ENCODE measurements around the gene THRSP.
"Not testable (repeated sequence)": the region's sequence is repeated elsewhere in the genome, so short reads cannot be mapped to it uniquely, and the experiment has no call there.

Gene THRSP

DNA sequence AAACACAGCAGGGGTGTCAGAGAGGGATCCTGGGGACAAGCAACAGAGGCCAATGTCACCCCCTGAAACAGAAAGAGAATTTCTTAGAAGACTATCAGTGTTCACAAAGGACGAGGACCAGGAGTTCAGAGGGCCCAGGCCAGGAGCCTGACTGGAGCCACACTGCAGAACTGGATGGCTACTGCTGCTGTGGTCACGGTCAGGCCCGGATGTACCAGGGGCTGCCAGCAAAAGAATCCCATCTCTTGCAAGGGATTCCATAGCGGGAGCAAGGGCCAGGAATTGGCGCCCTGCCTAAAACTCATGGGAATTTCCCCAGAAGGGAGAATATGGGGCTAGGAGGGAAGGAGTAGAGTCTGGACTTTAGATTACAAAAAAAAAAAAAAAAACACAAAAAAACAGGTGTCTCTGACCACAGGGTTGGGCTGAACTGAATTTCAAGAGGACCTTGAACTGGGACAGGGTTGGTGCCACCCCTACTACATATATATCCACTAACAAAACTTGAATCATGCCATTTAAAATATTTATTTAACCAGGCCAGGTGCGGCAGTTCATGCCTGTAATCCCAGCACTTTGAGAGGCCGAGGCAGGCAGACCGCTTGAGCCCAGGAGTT lies 24.9 kb upstream of the THRSP start:
- DNase-seq: peak in 1 of 56 donors; percentile 16

DNA sequence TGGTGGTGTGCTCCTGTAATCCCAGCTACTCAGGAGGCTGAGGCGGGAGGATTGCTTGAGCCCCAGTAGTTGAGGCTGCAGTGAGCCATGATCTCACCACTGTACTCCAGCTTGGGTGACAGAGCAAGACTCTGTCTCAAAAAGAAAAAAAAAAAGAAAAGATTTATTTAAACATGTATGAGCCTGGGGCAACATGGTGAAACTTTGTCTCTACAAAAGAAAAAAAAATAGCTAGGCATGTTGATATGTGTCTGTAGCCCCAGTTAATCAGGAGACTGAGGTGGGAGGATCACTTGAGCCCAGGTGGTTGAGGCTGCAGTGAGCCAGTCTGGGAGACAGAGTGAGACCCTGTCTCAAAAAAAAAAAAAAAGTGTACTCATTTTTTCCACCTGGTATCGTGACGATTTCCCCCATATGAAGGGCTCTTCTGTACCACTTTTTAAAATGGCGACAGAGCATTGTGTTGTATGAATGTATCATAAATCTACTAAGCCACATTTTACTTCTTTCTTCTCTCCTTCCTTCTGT lies 24.2 kb upstream of the THRSP start:
- no peak for DNase-seq

DNA sequence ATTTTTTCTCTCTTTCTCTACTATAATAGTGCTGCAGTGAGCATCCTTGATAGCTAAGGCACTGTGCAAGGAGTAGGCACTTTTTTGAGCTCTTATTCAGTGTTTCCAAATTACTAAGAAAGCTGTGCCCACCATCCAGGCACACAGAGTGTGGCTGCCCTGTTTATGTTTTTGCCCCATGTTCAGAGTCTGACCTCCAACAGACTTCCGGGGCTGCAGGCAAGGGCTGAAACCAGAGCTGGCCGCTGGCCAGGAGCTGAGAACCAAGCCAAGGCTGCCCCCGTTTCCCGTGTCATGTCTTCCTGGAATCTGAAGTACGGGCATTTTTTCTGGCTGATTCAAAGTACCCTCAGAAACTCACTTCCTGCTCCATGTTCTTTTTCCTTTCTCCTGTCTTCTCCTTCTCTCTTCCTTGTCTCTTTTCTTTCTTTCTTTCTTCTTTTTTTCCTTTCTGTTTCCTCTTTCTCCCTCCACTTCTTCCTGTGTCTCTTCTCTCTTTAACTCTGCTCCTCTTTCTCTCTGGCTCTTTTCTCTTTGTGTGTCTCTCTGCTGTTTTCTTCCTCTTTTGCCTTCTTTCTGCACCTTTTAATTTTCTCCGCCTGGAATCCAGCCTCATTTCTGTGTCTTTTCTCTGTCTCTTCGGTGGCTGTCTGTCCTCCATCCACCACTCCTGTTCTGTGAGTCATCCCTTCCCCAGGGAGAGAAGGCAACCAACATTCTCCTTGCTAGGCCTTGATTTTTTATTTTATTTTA lies 23.6 kb upstream of the THRSP start:
- DNase-seq: peak in 42 of 56 donors; percentile 4 to 72 (median 26)

DNA sequence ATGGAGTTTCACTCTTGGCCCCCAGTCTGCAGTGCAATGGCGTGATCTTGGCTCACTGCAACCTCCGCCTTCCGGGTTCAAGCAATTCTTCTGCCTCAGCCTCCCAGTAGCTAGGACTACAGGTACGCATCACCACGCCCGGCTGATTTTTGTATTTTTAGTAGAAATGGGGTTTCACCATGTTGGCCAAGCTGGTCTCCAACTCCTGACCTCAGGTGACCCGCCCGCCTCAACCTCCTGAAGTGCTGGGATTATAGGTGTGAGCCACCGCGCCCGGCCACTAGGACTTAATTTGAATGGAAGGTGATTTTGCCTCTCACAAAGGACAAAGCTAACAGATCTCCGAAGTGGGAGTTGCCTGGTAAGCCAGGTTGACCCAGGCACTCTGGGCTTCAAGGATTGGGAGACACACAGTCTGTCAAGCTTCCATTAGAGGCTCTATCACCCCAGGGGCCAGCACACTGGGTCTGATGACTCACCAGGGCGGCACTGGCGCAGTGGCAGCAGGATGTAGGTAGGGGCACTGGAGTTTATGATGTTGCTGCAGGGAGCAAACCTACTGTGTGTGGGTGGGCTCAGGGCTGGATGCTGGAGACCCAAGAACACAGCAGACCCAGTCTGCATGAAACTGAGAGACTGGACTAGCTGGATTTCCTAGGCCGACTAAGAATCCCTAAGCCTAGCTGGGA lies 22.8 kb upstream of the THRSP start:
- DNase-seq: no peak

DNA sequence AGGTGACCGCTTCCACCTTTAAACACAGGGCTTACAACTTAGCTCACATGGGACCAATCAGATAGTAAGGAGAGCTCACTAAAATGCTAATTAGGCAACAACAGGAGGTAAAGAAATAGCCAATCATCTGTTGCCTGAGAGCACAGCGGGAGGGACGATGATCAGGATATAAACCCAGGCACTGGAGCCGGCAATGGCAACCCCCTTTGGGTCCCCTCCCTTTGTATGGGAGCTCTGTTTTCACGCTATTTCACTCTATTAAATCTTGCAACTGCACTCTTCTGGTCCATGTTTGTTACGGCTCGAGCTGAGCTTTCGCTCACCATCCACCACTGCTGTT lies 22.3 kb upstream of the THRSP start:
- not testable (repeated sequence) for DNase-seq

DNA sequence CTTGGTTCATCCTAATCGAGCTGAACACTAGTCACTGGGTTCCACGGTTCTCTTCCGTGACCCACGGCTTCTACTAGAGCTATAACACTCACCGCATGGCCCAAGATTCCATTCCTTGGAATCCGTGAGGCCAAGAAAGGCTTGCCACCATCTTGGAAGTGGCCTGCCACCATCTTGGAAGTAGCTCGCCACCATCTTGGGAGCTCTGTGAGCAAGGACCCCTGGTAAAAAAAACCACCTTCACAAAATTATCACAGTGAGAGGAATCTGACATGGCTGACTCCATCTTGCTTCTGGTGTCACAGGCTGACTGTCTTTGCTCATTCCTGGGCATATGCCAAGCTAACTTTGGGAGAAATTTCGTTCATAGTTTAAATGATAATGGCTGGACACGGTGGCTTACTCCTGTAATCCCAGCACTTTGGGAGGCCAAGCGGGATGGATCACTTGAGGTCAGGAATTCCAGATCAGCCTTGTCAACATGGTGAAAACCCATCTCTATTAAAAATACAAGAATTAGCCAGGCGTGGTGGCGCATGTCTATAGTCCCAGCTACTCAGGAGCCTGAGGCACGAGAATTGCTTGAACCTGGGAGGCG lies 21.7 kb upstream of the THRSP start:
- DNase-seq: no peak

DNA sequence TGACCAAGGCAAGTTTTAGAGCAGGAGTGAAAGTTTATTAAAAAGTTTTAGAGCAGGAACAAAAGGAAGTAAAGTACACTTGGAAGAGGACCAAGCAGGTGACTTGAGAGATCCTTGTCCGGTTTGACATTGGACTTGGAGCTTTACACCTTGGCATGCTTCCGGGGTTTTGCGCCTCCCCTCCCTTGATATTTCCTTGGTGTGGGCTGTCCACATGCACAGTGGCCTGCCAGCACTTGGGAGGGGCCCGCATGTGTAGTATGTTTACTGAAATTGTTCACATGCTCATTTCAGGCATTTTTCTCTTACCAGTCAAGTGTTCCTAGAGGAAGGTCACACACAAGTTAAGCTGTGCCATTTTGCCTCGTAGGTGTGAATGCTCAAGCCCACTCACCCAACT lies 19.0 kb upstream of the THRSP start:
- no peak for DNase-seq

DNA sequence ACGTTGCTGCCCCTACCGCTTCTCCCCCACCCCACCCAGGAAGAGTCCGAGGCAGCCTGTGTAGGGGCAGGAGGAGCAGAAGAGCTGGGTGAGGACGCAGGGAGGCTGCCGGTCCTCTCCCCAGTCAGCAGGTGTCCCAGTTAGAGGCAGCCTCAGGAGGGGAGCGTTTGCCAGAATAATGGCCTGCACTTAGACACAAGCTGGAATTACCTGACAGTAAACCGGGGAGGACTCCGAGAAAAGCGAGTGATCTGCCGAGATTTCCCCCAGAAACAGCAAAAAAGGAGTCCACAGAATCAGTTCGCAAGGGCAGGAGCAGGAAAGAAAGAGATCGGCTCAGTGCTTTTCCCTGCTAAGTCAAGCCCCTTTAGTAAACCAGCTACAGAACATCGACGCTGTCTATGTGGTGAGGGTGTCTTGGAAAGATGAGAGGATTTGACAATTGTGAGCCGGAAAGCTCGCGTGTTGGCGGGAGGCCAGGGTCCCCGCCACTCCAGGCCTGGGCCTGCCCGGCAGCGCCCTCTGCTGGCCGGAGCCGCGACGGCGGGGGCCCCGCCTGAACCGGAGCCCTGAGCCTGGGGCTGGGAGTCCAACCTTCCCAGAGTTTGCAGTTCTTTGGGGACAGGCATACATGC lies 17.7 kb upstream of the THRSP start:
- DNase-seq: peak in 55 of 56 donors; percentile 12 to 90 (median 66)

DNA sequence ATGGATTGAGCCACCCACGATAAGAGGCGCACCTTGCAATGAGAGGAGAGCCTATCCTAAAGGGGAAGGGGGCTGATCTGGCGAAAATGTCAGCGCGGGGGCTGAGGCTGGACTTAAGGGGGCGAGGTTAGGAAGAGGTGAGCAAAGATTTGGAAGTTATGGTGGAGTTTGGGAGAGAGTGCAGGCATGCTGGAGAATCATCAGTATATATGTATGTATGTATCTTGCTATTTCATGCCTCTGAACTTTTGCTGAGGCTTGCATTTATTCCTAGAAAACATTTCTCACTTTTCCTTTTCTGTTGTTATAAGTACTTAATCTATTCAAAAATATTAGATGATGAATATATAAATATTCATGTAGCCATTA lies 17.2 kb upstream of the THRSP start:
- DNase-seq: no peak

DNA sequence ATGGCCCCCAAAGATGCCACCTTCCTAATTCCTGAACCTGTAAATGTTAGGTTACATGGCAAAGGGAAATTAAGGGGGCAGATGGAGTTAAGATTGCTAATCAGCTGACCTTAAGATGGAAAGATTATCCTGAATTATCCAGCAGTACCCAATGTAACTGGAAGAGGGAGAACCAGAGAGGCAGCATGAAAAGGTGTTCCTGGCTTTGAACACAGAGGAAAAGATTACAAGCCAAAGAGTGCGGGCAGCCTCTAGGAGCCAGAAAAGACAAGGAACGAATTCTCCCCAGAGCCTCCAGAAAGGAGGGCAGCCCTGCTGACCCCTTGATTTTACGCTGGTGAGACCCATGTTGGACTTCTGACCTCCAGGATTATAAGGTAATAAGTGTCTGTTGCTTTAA lies 15.1 kb upstream of the THRSP start:
- no peak for DNase-seq

DNA sequence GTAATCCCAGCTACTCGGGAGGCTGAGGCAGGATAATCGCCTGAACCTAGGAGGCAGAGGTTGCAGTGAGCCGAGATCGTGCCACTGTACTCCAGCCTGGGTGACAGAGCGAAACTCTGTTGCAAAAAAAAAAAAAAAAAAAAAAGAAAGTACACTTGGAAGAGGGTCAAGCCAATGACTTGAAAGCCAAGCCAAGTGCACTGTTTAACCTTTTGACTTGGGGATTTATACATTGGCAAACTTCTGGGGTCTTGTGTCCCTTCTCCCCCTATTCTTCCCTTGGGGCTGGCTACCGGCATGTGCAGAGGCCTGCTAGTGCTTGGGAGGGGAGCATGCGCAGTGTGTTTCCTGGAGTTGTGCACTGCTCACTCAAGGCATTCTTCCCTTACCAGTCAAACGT lies 14.3 kb upstream of the THRSP start:
- no peak for DNase-seq

DNA sequence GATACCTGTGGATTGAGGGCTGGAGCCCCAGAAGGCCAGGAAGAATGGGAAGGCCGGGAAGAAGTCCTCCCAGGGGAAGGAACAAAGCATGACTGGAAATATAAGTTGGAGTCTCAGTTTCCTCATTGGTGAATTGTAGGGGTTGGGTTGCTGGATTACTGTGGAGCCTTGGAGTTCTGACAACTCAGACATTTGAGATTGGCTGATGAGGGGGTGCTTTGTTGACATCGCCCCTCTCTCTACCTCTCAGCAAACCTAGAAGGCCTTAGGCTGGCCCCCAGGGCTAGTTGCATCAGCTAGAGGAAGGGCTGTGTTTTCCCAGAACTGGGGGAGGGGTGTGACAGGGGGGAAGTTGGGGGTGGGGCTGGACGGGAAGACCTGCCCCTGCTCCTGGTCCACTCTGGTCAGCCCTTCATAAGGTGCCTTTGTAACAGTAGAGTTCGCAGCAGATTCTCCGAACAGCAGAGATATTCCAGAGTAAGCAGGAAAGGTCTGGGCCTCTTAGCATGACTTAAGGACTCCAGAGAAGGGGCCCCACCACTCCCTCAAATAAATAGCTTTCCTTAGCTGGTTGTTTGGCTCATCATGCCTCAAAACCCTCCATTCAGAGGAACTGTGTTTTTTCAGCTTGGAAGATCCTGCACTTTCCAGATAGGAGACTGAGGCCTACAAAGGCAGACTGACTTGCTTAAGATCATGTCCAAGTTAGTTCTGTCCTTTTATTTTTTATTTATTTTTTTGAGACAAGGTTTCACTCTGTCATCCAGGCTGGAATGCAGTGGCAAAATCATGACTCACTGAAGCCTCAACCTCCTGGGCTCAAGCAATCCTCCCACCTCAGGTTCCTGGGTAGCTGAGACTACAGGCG lies 12.5 kb upstream of the THRSP start:
- DNase-seq: no peak

DNA sequence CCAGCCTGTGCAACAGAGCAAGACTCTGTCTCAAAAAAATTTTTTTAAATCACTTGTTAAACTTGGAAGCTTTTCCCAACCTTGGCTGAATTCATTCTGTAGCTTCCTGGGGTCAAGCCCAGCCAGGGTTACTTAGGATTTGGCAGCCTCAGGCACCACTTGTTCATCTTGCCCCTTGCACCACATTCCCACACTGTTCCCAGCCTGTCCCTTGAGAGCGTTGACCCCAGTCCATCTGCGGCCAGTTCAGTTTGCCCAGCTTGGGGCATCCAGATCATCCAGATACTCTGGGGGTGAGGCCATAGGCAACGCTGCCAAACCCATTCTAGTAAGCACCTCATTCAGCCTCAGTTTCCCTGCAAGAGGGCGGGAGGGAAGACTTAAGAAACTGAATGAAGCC lies 8.7 kb upstream of the THRSP start:
- no peak for DNase-seq

DNA sequence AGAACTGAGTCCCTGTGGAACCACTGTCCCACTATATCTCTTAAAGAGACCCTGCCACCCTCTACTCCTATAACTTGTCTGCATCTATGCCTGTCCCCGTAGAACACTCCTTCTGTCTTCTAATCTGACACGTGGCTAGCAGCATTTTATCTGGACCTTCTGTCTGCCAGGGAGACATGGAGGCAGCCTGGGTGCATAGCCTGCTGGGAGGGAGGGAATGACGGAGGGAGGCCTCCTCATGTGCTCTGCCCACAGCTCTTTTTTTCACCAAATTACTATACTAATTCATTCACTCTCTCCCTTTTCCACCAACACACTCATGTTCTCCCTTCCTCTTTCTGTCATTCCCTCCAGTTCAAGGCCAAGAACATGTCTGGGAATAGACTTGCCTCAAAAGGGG lies 7.6 kb upstream of the THRSP start:
- DNase-seq: no peak

DNA sequence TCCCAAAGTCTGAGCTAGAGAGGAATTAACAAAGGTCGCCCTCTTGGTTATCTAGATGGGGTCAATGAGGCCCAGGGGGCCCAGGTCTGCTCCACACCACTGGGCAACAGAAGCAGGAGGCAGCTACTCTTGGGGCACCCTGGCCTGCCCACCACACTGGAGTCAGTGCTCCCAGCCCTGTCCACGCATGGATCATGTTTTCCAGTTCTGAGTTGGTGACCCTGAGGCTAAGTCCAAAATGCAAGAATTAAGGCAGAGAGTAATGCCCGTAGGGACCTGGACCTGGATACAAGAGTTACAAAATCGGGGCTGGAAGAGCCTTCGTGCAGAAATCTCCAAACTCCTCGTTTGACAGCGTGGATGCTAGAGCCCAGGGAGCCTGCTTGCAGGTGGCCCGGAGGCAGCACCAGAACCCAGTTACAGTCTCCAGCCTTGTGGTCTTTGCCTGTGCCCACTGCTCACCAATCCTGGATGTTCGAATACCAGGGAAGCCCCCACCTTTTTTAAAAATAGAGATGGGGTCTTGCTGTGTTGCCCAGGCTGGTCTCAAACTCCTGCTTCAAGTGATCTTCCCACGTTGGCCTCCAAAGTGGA lies 6.1 kb upstream of the THRSP start:
- DNase-seq: no peak

DNA sequence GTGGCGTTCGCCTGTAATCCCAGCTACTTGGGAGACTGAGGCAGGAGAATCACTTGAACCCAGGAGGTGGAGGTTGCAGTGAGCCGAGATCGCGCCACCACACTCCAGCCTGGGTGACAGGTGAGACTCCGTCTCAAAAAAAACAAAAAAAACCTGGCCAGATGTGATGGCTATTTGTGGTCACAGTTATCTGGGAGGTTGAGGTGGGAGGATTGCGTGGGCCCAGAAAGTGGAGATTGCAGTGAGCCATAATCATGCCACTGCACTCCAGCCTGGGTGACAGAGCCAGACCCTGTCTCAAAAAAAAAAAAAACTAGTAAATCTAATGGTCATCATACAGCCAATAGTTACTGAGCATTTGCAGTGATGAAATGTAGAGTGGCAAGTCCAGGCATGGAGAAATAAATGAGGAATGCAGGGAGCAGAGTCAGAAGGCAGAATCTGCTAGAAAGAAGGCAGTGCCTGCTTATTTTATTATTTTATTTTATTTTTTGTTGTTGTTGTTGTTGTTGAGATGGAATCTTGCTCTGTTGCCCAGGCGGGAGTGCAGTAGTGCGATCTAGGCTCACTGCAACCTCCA lies 3.8 kb upstream of the THRSP start:
- DNase-seq: not testable (repeated sequence)

DNA sequence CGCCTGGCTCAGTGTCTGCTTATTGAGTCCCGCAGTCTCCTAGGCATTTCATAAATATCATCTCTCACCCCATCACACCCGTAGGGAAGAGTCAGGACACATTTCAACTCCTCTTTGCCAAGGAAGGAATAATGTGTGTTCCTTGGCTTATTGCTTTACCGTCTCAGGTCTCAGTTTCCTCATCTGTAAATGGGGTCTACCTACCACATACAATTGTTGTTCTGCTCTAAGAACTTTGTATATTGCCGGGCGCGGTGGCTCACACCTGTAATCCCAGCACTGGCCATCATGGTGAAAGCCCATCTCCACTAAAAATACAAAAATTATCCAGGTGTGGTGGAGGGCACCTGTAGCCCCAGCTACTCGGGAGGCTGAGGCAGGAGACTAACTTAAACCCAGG lies 3.1 kb upstream of the THRSP start:
- no peak for DNase-seq

DNA sequence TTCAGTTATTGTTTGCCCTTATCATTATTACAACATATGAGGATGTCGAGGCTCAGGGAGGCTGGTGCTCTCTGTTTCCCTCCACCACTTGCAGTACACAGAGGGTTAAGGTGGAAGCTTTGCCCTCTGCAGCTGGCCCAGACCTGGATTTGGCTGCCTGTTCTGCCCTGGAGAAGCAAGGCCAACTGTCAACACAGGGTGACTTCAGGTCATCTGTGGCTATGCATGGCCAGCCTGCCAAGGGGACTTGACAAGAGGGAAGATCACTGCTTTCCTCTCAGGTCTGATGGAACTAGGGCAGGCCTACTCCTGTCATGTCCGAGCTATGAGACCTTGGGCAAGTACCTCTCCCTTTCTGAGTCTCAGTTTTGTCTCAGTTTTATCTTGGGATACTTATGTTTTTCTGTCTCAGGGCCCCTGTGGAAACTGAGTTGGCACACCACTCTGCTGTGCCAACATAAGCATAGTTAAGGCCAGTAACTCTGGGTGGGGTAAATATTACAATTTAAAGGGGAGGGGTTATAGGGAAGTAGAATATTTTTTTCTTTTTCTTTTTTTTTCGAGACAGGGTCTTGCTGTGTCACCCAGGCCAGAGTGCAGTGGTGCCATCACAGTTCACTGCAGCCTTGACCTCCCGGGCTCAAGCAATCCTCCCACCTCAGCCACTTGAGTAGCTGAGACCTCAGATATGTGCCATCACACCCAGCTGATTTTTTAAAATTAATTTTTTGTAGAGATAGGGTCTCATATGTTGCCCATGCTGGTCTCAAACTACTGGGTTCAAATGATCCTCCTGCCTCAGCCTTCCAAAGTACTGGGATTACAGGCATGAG lies 2.4 kb upstream of the THRSP start:
- no peak for DNase-seq

DNA sequence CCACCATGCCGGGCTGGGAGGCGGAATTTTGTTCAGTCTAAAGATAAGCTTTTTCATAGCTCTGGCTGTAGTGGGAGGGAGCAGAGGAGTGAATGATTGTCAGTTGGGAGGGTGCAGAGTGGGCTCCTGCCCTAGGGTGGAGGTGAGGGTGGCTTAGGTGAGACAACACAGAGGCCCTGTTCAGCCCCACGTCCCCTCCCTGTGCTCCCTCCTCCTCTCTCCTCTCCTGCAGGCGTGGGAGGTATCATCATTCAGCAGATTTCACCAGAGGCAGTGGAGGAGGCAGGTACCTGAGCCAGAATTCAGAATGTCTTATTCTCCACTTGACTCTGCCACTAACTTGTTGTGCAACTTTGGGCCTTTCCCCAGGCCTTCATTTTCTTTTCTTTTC lies 1.7 kb upstream of the THRSP start:
- peak in 2 of 56 donors; percentile 4 to 10 for DNase-seq
